Subcutaneous adipose tissue (tissue), 4 donors: ENCODE results near the gene NUAK2. TPM values are rescaled to one million over a fixed set of nuclear protein-coding genes. Genes with fewer than 3 reads are reported as not detected.

Source experiments
- total RNA-seq, 4 donors: library from RNA; depleted of rRNA; stranded (reverse); fragments of >200 nt; gene quantifications; one replicate each; pipeline ENCODE4 v1.1.0, GENCODE V29; 2016
- TF ChIP-seq, protein P1 (sequence below): fragments of 450-650 bp; IDR thresholded peaks from one replicate; pipeline ENCODE4 v1.5.1; 2016; ENCODE audit warnings: low read depth, mild to moderate bottlenecking, control low read depth, antibody characterized with exemption, moderate library complexity

The NUAK2 gene
- total RNA-seq, 4 donors from 2014 or later: 0.16 to 1.7 (median 1.3) TPM

DNA sequence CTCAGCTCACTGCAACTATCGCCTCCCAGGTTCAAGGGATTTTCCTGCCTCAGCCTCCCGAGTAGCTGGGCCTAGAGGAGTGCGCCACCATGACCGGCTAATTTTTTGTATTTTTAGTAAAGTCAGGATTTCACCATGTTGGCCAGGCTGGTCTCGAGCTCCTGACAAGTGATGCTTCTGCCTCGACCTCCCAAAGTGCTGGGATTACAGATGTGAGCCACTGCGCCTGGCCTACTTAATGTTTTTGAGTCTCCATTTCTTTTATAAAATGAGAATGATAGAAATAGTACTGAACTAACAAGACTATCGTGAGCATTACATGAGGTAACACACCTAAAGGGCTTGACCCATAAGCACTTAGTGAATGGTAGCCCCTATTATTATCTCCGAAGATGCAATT is 21.4 kb downstream of the NUAK2 start:
- TF ChIP-seq, protein P1, sequence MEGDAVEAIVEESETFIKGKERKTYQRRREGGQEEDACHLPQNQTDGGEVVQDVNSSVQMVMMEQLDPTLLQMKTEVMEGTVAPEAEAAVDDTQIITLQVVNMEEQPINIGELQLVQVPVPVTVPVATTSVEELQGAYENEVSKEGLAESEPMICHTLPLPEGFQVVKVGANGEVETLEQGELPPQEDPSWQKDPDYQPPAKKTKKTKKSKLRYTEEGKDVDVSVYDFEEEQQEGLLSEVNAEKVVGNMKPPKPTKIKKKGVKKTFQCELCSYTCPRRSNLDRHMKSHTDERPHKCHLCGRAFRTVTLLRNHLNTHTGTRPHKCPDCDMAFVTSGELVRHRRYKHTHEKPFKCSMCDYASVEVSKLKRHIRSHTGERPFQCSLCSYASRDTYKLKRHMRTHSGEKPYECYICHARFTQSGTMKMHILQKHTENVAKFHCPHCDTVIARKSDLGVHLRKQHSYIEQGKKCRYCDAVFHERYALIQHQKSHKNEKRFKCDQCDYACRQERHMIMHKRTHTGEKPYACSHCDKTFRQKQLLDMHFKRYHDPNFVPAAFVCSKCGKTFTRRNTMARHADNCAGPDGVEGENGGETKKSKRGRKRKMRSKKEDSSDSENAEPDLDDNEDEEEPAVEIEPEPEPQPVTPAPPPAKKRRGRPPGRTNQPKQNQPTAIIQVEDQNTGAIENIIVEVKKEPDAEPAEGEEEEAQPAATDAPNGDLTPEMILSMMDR: no peak

DNA sequence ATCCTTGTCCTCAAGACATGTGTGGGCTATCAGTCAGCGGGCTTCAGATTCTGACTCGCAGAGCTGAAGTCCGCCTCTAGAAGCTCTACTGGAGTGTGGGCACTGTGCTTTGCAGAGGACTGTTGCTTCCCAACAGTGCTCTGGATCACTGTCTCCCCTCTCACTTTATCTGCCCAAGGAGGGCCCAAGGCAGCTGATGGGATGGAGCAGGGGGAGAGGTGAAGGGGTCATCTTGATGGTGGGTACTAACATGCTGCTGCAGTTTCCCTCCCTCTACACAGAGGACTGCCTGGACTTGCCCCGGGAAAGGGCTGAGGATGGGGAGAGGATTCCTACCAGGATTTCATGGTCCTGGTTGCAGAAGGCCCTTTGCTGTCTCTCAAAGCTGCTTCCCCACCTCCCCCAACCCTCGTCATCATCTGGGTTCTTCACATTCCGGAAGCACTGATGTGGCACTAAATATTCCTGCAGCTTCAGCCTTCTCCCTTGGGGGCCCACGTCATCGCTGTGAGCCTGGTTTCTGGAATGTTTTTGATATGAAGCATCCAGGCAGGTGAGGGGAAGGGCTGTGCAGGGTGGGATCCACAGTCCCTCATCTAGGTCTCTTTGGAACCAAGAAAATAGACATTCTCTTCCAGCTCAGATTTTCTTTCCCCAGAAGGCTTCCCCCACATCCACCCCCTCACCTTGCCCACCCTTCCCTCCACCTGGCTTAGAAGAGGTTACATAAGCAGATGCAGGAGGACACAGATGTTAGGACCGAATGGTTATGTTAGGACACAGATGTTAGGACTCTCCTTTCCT is 23.2 kb downstream of the NUAK2 start:
- TF ChIP-seq, protein P1: no peak

DNA sequence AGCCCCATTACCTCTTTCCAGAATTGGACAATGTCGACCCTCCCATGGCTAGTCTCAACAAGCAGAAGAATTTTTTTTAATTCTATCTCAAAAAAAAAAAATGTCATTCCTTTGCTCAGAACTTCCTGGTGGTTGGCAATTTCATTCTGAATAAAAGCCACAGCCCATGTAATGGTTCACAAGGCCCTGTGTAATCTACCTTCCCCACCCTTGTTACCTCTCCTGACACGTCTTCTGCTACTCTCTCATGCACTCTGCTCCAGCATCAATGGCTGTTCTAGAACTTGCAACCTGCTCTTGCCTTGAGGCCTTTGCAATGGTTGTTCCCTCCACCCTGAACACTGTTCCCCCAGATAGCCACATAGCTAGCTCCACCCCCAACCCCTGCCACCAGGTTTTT is 25.4 kb downstream of the NUAK2 start:
- TF ChIP-seq, protein P1: no peak

DNA sequence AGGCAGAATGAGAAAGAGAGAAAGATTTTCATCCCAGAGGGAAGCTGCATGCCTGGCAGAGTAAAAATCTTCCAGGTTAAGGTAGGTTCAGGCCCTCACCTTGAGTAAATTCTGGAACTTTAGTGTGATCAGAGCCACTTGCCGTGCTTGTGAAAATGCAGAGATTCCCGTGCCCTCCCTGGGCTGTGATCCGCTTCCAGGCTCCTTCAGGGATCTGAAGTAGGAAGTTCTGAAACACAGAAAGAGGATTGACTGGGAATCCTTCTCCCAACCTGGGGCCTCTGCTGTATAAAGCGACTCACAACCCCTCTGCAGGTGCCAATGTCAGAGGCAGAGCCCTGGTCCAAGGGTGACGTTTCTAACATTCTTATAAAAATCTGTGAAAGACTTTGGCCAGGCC is 26.6 kb downstream of the NUAK2 start:
- TF ChIP-seq, protein P1: no peak

DNA sequence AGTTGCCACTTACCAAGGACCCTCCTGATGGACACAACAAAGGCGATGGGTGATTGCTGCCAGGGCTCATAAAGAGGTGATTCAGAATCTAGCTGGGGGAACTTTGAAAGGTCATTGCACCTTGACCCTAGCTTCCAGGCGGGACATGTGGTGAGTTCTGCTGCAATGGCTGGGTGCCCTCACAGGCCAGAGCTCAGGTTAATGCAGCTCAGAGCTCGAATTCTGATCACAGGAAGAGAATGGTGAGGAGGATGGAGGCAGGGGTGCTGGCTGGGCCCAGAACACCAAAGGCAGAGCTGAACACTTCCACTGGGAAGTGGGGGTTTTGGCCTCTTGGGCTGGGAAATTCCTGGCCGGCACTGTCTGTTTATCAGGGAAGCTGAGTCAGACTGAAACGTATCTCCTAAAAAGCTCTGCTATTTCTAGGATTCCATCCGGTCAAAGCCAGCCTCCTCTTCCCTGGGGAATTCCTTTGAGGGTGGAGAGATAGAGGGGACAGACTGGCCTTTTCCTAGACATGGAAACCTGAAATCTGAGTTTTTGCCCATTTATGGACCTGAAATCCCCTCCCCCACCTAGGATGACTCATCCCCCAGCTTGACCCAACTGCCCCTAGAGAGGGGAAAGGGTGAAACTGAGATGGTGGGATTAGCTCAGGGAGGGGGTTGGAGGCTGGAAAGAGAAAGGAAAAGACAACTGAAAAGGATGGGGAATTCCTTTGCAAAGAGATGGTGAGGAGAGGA is 27.2 kb downstream of the NUAK2 start:
- TF ChIP-seq, protein P1: no peak

DNA sequence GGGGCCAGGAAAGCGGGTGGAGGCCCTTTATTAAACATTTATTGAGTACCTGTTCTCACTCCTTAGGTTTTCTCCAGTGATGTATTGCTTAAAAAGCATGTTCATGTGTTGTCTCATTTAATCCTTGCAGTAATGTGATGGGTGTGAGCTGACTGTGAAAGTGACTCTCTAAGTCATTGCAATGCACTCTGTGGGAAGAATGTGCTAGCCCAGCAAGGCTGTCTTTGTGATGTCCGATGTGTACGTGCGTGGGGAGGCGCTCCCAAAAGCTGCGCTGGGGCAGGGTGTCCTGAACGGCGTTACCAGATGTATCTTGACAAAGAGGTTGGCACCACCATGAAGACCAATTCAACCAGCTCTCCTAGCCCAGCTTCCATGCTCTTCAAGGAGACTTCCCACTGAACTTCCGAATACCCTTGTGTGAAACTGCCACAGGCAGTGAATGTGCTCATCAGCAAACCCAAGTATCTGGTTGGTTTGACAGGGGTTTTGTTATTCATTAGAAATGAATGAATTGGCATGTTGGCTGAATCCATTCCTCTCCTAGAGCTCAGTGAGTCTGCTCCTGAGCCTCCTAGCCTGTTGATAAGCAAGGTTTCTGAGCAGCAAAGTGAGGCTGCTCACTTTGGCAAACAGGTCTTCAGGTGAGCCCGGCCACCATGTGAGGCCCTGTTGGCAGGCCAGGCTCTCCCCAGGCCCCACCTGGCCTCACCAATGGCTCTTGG is 28.0 kb downstream of the NUAK2 start:
- TF ChIP-seq, protein P1: no peak

DNA sequence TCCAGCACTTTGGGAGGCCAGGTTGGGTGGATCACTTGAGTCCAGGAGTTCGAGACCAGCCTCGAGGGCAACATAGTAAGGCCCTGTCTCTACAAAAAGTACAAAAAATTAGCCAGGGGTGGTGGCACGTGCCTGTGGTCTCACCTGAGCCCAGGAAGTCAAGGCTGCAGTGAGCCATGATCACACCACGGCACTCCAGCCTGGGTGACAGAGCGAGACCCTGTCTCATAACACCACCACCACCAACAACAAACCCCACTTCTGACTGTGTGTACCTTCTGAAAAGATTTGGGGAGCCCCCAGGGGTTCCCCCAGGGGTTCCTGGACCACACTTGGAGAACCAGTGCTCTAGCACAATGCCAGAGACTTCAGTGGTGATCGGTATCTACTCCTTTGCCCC is 29.9 kb downstream of the NUAK2 start:
- TF ChIP-seq, protein P1: no peak
